ENCODE measurements around the gene FOXJ3. TPM values are rescaled to one million over a fixed set of nuclear protein-coding genes. Genes with fewer than 3 reads are reported as not detected.

Gene FOXJ3
- total and polyA plus RNA-seq, 2 of the 4 experiments (the other 2 are of a cell fraction) = 16.7 to 30.5 TPM

DNA sequence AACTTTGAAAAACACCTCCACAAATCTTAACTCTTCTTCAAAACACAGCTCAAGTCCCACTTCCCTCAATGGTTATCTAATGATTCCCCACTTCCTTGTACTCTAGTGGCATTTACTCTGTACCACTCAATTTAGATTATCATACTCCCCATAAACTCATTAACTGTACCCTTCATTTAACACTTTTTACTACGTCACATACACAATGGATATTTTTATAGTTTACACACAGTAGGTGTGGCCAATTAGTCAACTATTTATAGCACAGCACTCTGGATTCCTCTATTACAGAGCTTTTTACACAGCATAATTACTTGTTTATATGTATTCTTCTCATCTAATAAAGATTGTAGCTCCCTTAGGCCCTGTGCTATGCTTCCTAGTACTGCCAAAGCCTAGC lies 62.1 kb downstream of the FOXJ3 start:
- WGBS, 2 experiments (ENCODE audit: extremely low coverage in 2 of 2, insufficient read length in 1 of 2) = 100% methylated on average over 1 of the region's 1 CpG; no CpG with 5 or more reads in 1 of the 2 experiments
- H3K36me3 ChIP-seq (ENCODE audit: control insufficient read depth, insufficient read depth, low read length) = peaks cover 2% of the 10 kb centered on the region; the same call in 1 of the 2 replicates
- H2AFZ ChIP-seq (replicated peaks; ENCODE audit: low read length, poor library complexity) = no peak overlapping the region
- no TSS peak for BruUV-seq (replicated peaks)
- no peak overlapping the region for H3K9ac ChIP-seq (ENCODE audit: low read depth, low read length)
- H4K8ac ChIP-seq (ENCODE audit: low read depth in 2 of 2, low read length in 2 of 2) = no peak overlapping the region
- TF ChIP-seq BHLHE40 (IDR thresholded peaks at IDR 0.05; ENCODE audit: low read depth, low read length) (no peak), MAFK (IDR thresholded peaks at IDR 0.05; ENCODE audit: low read depth, low read length) (no peak), CHD1 (IDR thresholded peaks at IDR 0.05; ENCODE audit: low read depth, low read length) (no peak), RFX5 (IDR thresholded peaks at IDR 0.05; ENCODE audit: low read depth, low read length) (no peak), RCOR1 (IDR thresholded peaks at IDR 0.05; ENCODE audit: insufficient replicate concordance, low read length) (no peak), NFE2L2 (IDR thresholded peaks at IDR 0.05; ENCODE audit: low read depth, low read length) (no peak), RAD21 (IDR thresholded peaks at IDR 0.05; ENCODE audit: low read length) (no peak), POLR2A (IDR thresholded peaks at IDR 0.05; ENCODE audit: low read depth, low read length) (no peak), MXI1 (IDR thresholded peaks at IDR 0.05; ENCODE audit: borderline replicate concordance, low read depth, low read length) (no peak), CEBPB (IDR thresholded peaks at IDR 0.05; ENCODE audit: low read depth, low read length) (no peak), MAZ (IDR thresholded peaks at IDR 0.05; ENCODE audit: borderline replicate concordance, low read depth, low read length) (no peak)
- TF ChIP-seq, protein P1, sequence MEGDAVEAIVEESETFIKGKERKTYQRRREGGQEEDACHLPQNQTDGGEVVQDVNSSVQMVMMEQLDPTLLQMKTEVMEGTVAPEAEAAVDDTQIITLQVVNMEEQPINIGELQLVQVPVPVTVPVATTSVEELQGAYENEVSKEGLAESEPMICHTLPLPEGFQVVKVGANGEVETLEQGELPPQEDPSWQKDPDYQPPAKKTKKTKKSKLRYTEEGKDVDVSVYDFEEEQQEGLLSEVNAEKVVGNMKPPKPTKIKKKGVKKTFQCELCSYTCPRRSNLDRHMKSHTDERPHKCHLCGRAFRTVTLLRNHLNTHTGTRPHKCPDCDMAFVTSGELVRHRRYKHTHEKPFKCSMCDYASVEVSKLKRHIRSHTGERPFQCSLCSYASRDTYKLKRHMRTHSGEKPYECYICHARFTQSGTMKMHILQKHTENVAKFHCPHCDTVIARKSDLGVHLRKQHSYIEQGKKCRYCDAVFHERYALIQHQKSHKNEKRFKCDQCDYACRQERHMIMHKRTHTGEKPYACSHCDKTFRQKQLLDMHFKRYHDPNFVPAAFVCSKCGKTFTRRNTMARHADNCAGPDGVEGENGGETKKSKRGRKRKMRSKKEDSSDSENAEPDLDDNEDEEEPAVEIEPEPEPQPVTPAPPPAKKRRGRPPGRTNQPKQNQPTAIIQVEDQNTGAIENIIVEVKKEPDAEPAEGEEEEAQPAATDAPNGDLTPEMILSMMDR (conservative IDR thresholded peaks at IDR 0.05; ENCODE audit: low read depth, low read length) = no peak
- TF ChIP-seq, protein P2, sequence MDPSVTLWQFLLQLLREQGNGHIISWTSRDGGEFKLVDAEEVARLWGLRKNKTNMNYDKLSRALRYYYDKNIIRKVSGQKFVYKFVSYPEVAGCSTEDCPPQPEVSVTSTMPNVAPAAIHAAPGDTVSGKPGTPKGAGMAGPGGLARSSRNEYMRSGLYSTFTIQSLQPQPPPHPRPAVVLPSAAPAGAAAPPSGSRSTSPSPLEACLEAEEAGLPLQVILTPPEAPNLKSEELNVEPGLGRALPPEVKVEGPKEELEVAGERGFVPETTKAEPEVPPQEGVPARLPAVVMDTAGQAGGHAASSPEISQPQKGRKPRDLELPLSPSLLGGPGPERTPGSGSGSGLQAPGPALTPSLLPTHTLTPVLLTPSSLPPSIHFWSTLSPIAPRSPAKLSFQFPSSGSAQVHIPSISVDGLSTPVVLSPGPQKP (IDR thresholded peaks at IDR 0.05; ENCODE audit: borderline replicate concordance, low read depth, low read length) = no peak
- ATAC-seq (ENCODE audit: low read depth) (no peak), DNase-seq (no peak)
- H4K20me1 ChIP-seq (ENCODE audit: insufficient read depth, low read length) = peaks cover 6% of the 10 kb centered on the region; the same call in 1 of the 2 replicates
- H3K14ac ChIP-seq (replicated peaks; ENCODE audit: low read depth, low read length) = no peak overlapping the region
- no peak overlapping the region for H3K4me2 ChIP-seq (ENCODE audit: low read depth, low read length)
- no peak overlapping the region for H3K56ac ChIP-seq (ENCODE audit: extremely low read depth, insufficient read depth, low read length)
- H4K91ac ChIP-seq (ENCODE audit: insufficient read depth, low read depth, low read length) = no peak overlapping the region
- no peaks in the 10 kb centered on the region for H3K9me3 ChIP-seq (ENCODE audit: control insufficient read depth, insufficient read depth, low read length)
- no peak overlapping the region for H2BK5ac ChIP-seq (ENCODE audit: low read depth, low read length, poor library complexity, severe bottlenecking)
- H3K18ac ChIP-seq (ENCODE audit: low read depth, low read length) = no peak overlapping the region
- no peak overlapping the region for H3K4ac ChIP-seq (ENCODE audit: low read depth, low read length)
- H4K5ac ChIP-seq (ENCODE audit: low read depth, low read length) = no peak overlapping the region
- no peak overlapping the region for H2AK5ac ChIP-seq (ENCODE audit: low read depth, low read length)
- no peaks in the 10 kb centered on the region for H3K27me3 ChIP-seq (ENCODE audit: control insufficient read depth, insufficient read depth, low read length)
- H2BK15ac ChIP-seq (ENCODE audit: low read depth, low read length) = no peak overlapping the region
- intact Hi-C loops (cut with micrococcal nuclease) = no loop called here
- no peak overlapping the region for H3K4me3 ChIP-seq (ENCODE audit: insufficient read depth, low read depth, low read length)
- no peak overlapping the region for H3K27ac ChIP-seq (ENCODE audit: insufficient read depth, low read length)
- no peak overlapping the region for H3K23ac ChIP-seq (ENCODE audit: low read depth, low read length)
- dilution Hi-C loops (cut with HindIII; ENCODE audit: low sequenced_read_pairs, unreplicated experiment) = no loop called here
- no peak overlapping the region for H2BK120ac ChIP-seq (ENCODE audit: low read depth, low read length)
- H3K4me1 ChIP-seq (ENCODE audit: control insufficient read depth, insufficient read depth, low read length) = no peaks in the 10 kb centered on the region
- H3K9me1 ChIP-seq (ENCODE audit: insufficient read depth, low read length) = peaks cover 2% of the 10 kb centered on the region; the same call in 1 of the 2 replicates
- ChIA-PET CTCF (interaction anchor here (0.6 to 0.9 kb wide), 2 partner anchors 13 to 45 kb away, joined by 3 read pairs; no protein-coding TSS in a partner anchor), POLR2A (ENCODE audit: unreplicated experiment) (no interaction called here)
- in situ Hi-C loops (cut with MboI; ENCODE audit: low sequenced_read_pairs) = no loop called here
- H3K79me1 ChIP-seq (ENCODE audit: low read depth in 1 of 2, low read length in 2 of 2) = peaks cover 34 to 53% of the 10 kb centered on the region in 2 experiments
- H2AK9ac ChIP-seq (replicated peaks; ENCODE audit: low read depth, low read length, poor library complexity) = no peak overlapping the region
- H2BK20ac ChIP-seq (ENCODE audit: low read depth, low read length) = no peak overlapping the region

Measured in IMR-90 (cell line).